ENCODE results near the gene EFS.

GRCh38 chr14:23385642-23386265 lies 20.8 kb upstream of the EFS start:
- TF ChIP-seq CTCF (IDR thresholded peaks at IDR 0.05) (no peak), POLR2A (IDR thresholded peaks at IDR 0.05) (no peak)
